Activated CD4-positive, alpha-beta memory T cell treated with anti-CD3 and anti-CD28 coated beads for 36 hours (primary cell): Measurements from ENCODE around the gene LSM12. TPM values are rescaled to one million over a fixed set of nuclear protein-coding genes. Genes with fewer than 3 reads are reported as not detected.
"Not testable (repeated sequence)": the region's sequence is repeated elsewhere in the genome, so short reads cannot be mapped to it uniquely, and the experiment has no call there.

ENCODE experiments used
- CTCF ChIA-PET: fragments of 350-600 bp; sonication (Branson Sonifier 250); formaldehyde crosslinking; loops from one replicate; lab custom pipeline; 2021; ENCODE audit warnings: antibody characterized with exemption, inconsistent platforms; lab: Charles Lee
- POLR2A ChIA-PET: fragments of 350-600 bp; sonication (Branson Sonifier 250); formaldehyde crosslinking; loops from one replicate; lab custom pipeline; 2021; ENCODE audit warnings: antibody characterized with exemption; lab: Charles Lee
- DNase-seq: peaks from one replicate; pipeline ENCODE4 v3.0.0-alpha.2; 2020
- H3K27ac Mint-ChIP-seq: one replicate; pipeline ENCODE4 v1.8.0; 2021; ENCODE audit warnings: mixed read lengths
- H3K27me3 Mint-ChIP-seq: one replicate; pipeline ENCODE4 v1.8.0; 2021; ENCODE audit warnings: mixed read lengths
- H3K36me3 Mint-ChIP-seq: one replicate; pipeline ENCODE4 v1.8.0; 2021; ENCODE audit warnings: mixed read lengths
- H3K4me1 Mint-ChIP-seq: one replicate; pipeline ENCODE4 v1.8.0; 2021; ENCODE audit warnings: low read depth, mixed read lengths
- H3K4me3 Mint-ChIP-seq: one replicate; pipeline ENCODE4 v1.8.0; 2021; ENCODE audit warnings: mild to moderate bottlenecking, mixed read lengths
- H3K9me3 Mint-ChIP-seq: one replicate; pipeline ENCODE4 v1.8.0; 2021; ENCODE audit warnings: mixed read lengths
- intact Hi-C: fragments of 100-400 bp; cut with micrococcal nuclease; formaldehyde crosslinking; loops from one replicate; pipeline ENCODE4 v1.15.1; 2023
- total RNA-seq, 2 experiments: library from RNA; stranded (reverse); gene quantifications; one replicate each; pipeline ENCODE4 v1.2.3, GENCODE V29; 2021

LSM12 gene
- total RNA-seq, 2 experiments from 2014 or later, result 76.8 to 81.8 TPM

GRCh38 chr17:44002141-44002848 lies 64.2 kb downstream of the LSM12 start:
- Mint-ChIP-seq H3K4me3 (no peak overlapping the region), H3K36me3 (no peaks in the 10 kb centered on the region), H3K27ac (no peak overlapping the region), H3K27me3 (peaks cover 6% of the 10 kb centered on the region), H3K4me1 (peaks cover 10% of the 10 kb centered on the region), H3K9me3 (no peaks in the 10 kb centered on the region)
- intact Hi-C loops, result no loop called here
- ChIA-PET POLR2A (interaction anchor here (0.6 to 1.5 kb wide), 2 partner anchors 95 to 290 kb away, joined by 3 read pairs; partner anchors contain the start of gene MPP2), CTCF (interaction anchor here (0.8 to 1.6 kb wide), 3 partner anchors 59 to 123 kb away, joined by 3 to 12 read pairs (median 3); no protein-coding TSS in a partner anchor)
- DNase-seq, result no peak

GRCh38 chr17:44001461-44001920 lies 65.0 kb downstream of the LSM12 start:
- intact Hi-C loops, result no loop called here
- CTCF ChIA-PET, result interaction anchor here (2.6 kb wide), 1 partner anchor 58 kb away, joined by 10 read pairs; no protein-coding TSS in a partner anchor
- no peak overlapping the region for H3K27ac Mint-ChIP-seq

GRCh38 chr17:44000871-44001460 lies 65.5 kb downstream of the LSM12 start:
- POLR2A ChIA-PET, result no interaction called here
- DNase-seq, result no peak
- Mint-ChIP-seq H3K9me3 (no peaks in the 10 kb centered on the region), H3K36me3 (no peaks in the 10 kb centered on the region), H3K4me3 (no peak overlapping the region), H3K27me3 (peaks cover 6% of the 10 kb centered on the region), H3K4me1 (peaks cover 8% of the 10 kb centered on the region), H3K27ac (no peak overlapping the region)
- CTCF ChIA-PET, result interaction anchor here (1.5 to 2.6 kb wide), 2 partner anchors 57 to 168 kb away, joined by 4 to 10 read pairs; no protein-coding TSS in a partner anchor
- intact Hi-C loops, result no loop called here

More at GRCh38 chr17:44001461-44001920, 65.0 kb downstream of the LSM12 start:
- Mint-ChIP-seq H3K27me3 (peaks cover 6% of the 10 kb centered on the region), H3K4me3 (no peak overlapping the region), H3K9me3 (no peaks in the 10 kb centered on the region), H3K36me3 (no peaks in the 10 kb centered on the region), H3K4me1 (peaks cover 10% of the 10 kb centered on the region)
- DNase-seq, result no peak
- POLR2A ChIA-PET, result no interaction called here

DNA sequence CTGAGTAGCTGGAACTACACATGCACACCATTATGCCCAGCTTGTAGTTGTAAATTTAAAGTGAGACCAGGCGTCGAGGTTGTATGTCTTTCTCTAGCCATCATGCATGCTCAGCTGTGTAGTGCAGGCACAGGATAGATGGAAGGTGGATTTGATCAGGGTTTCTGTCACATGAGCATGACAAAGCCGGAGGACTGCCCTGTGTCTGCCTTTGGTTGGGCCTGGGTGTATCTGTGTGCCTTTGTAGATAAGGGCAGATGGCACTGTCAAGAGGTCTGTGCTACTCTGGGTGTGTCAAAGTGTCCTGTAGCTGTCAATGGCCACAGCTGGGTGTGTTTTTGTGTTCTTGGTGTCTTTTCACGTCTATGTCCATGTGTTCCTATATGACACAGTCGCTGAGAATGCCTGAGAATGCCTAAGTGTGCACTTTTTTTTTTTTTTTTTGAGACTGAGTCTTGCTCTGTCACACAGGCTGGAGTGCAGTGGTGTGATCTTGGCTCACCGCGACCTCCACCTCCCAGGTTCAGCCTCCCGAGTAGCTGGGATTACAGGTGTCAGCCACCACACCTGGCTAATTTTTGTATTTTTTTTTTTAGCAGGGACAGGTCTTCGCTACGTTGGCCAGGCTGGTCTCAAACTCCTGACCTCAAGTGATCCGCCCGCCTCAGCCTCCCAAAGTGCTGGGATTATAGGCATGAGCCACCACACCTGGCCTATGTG lies 66.2 kb downstream of the LSM12 start:
- H3K36me3 Mint-ChIP-seq, result no peaks in the 10 kb centered on the region
- intact Hi-C loops, result no loop called here
- H3K27ac Mint-ChIP-seq, result no peak overlapping the region
- no peak overlapping the region for H3K4me3 Mint-ChIP-seq
- peaks cover 7% of the 10 kb centered on the region for H3K27me3 Mint-ChIP-seq
- CTCF ChIA-PET, result interaction anchor here (1.0 to 2.6 kb wide), 4 partner anchors 55 to 168 kb away, joined by 3 to 10 read pairs (median 4); no protein-coding TSS in a partner anchor
- H3K9me3 Mint-ChIP-seq, result no peaks in the 10 kb centered on the region
- POLR2A ChIA-PET, result no interaction called here
- no peak for DNase-seq
- H3K4me1 Mint-ChIP-seq, result peaks cover 7% of the 10 kb centered on the region

DNA sequence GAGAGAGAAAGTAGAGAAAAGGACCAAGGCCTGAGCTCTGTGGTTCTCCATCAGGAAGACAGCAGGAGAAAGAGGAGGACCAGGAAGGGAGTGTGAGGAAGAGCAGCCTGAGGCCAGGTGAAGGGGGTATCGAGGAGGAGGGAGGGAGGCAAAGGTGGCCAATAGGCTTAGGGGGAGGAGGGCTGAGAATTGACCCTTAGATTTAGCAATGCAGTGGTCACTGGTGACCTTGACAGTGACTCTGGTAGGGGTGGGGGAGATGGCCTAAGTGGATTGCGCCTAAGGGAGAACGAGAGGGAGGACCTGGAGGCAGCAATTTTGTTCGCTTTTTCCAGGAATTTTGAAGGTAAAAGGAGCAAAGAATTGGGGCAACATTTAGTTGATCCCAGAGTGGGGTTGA lies 67.4 kb downstream of the LSM12 start:
- Mint-ChIP-seq H3K27me3 (peaks cover 11% of the 10 kb centered on the region), H3K4me1 (peaks cover 4% of the 10 kb centered on the region), H3K9me3 (no peaks in the 10 kb centered on the region), H3K4me3 (no peak overlapping the region), H3K27ac (no peak overlapping the region), H3K36me3 (no peaks in the 10 kb centered on the region)
- CTCF ChIA-PET, result interaction anchor here (1.0 to 8.4 kb wide), 4 partner anchors 9 to 120 kb away, joined by 3 to 47 read pairs (median 6); no protein-coding TSS in a partner anchor
- intact Hi-C loops, result no loop called here
- POLR2A ChIA-PET, result no interaction called here
- DNase-seq, result no peak

- DNase-seq, result no peak
- peaks cover 12% of the 10 kb centered on the region for H3K27me3 Mint-ChIP-seq
- POLR2A ChIA-PET, result no interaction called here
Observed at GRCh38 chr17:43998552-43998951, 67.9 kb downstream of the LSM12 start.

GRCh38 chr17:43997180-43997579 lies 69.3 kb downstream of the LSM12 start:
- DNase-seq, H3K36me3 Mint-ChIP-seq, intact Hi-C loops, H3K27ac Mint-ChIP-seq, POLR2A ChIA-PET, H3K4me3 Mint-ChIP-seq, H3K9me3 Mint-ChIP-seq, H3K4me1 Mint-ChIP-seq: not testable (repeated sequence)
- H3K27me3 Mint-ChIP-seq, result peaks cover 12% of the 10 kb centered on the region
- CTCF ChIA-PET, result interaction anchor here (6.8 to 8.4 kb wide), 2 partner anchors 53 to 118 kb away, joined by 47 to 90 read pairs; partner anchors contain the start of gene PPY

More at GRCh38 chr17:43998552-43998951, 67.9 kb downstream of the LSM12 start:
- H3K36me3 Mint-ChIP-seq, result no peaks in the 10 kb centered on the region
- intact Hi-C loops, result no loop called here
- CTCF ChIA-PET, result interaction anchor here (1.0 to 8.4 kb wide), 5 partner anchors 9 to 120 kb away, joined by 3 to 90 read pairs (median 10); partner anchors contain the start of gene PPY
- H3K4me1 Mint-ChIP-seq, result peaks cover 4% of the 10 kb centered on the region
- no peaks in the 10 kb centered on the region for H3K9me3 Mint-ChIP-seq
- H3K27ac Mint-ChIP-seq, result no peak overlapping the region
- H3K4me3 Mint-ChIP-seq, result no peak overlapping the region

DNA sequence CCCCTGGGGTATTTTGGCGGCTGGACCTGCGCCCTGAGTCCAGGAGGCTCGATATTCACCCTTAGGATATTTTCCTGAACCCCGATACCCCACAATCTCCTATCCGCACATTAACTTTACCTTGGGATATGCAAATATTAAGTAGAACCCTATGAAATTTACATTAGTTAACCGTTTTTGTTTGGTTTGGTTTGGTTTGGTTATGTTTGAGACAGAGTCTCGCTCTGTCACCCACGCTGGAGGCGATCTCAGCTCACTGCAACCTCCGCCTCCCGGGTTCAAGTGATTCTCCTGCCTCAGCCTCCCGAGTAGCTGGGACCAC lies 71.4 kb downstream of the LSM12 start:
- CTCF ChIA-PET, result interaction anchor here (0.6 to 8.4 kb wide), 11 partner anchors 9 to 545 kb away, joined by 3 to 90 read pairs (median 4); partner anchors contain the start of genes HDAC5 and PPY
- Mint-ChIP-seq H3K4me3 (no peak overlapping the region), H3K9me3 (no peaks in the 10 kb centered on the region), H3K27ac (no peak overlapping the region), H3K4me1 (no peaks in the 10 kb centered on the region), H3K27me3 (peaks cover 12% of the 10 kb centered on the region), H3K36me3 (no peaks in the 10 kb centered on the region)
- intact Hi-C loops, result loop anchor here (1.0 to 2.0 kb wide), 3 partner anchors 51 to 117 kb away; no protein-coding TSS in a partner anchor
- DNase-seq, result no peak
- POLR2A ChIA-PET, result no interaction called here

DNA sequence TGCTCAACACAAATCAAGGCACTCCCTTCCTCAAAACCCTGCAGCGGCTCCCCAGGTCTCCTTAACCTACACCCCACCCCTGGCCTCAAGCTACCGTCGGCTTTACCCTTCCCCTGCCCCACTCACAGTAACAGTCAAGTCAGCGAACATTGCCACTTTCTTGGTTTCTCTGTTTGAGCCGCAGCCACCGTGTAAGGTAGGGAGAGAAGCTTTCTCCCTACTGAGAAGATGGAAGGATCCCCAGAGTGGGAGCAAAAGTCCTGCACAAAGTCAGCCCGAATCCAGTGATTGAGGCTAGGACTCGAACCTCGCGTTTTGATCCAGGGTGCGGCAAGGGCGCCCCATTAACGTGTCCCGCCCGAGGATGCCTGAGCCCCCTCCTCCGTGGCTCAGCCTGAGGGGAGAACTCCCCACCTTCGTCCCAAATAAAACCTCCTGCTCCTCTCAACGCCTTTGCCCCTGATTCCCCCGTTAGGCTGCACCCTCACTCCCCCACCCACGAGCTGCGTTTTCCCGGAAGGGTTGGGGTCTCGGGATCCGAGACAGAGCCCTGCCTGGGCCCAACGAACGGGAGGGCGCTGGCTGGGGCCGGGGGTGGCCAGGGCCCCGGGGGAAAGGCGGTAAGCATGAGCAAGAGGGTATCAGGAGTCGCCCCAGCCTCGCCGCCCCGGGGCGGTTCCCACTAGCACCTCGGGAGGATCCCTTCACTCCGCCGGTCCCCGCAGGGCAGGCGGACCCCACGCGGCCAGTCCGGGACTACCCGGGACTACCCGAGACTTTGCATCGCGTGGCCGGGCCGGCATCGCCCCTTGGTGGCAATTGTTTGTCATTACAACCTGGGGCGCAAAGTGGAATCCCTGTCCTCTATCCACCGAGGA lies 72.0 kb downstream of the LSM12 start:
- peak; percentile 79 for DNase-seq
- intact Hi-C loops, result loop anchor here (1.0 to 2.0 kb wide), 3 partner anchors 50 to 116 kb away; no protein-coding TSS in a partner anchor
- Mint-ChIP-seq H3K27me3 (peaks cover 12% of the 10 kb centered on the region), H3K36me3 (no peaks in the 10 kb centered on the region), H3K9me3 (no peaks in the 10 kb centered on the region), H3K27ac (no peak overlapping the region), H3K4me3 (no peak overlapping the region), H3K4me1 (no peaks in the 10 kb centered on the region)
- ChIA-PET CTCF (interaction anchor here (0.6 to 8.4 kb wide), 10 partner anchors 8 to 116 kb away, joined by 3 to 90 read pairs (median 4); partner anchors contain the start of genes NAGS and PPY), POLR2A (no interaction called here)

DNA sequence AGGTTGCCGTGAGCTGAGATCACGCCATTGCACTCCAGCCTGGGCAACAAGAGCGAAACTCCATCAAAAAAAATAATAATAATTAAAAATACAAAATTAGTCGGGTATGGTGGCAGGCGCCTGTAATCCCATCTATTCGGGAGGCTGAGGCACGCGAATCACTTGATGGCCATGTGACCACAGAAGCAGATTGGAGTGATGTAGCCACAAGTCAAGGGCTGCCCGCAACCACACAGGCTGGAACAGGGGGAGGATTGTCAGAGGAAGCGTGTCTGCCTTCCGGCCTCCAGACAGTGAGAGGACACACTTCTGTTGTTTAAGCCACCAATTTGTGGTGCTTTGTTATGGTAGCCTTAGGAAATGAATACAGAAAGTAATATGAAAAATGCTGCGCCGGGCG lies 73.8 kb downstream of the LSM12 start:
- Mint-ChIP-seq H3K27ac (no peak overlapping the region), H3K9me3 (no peaks in the 10 kb centered on the region), H3K4me1 (no peaks in the 10 kb centered on the region), H3K4me3 (no peak overlapping the region), H3K27me3 (peaks cover 14% of the 10 kb centered on the region), H3K36me3 (no peaks in the 10 kb centered on the region)
- POLR2A ChIA-PET, result no interaction called here
- intact Hi-C loops, result no loop called here
- CTCF ChIA-PET, result interaction anchor here (6.8 to 8.4 kb wide), 2 partner anchors 49 to 114 kb away, joined by 47 to 90 read pairs; partner anchors contain the start of gene PPY
- no peak for DNase-seq

DNA sequence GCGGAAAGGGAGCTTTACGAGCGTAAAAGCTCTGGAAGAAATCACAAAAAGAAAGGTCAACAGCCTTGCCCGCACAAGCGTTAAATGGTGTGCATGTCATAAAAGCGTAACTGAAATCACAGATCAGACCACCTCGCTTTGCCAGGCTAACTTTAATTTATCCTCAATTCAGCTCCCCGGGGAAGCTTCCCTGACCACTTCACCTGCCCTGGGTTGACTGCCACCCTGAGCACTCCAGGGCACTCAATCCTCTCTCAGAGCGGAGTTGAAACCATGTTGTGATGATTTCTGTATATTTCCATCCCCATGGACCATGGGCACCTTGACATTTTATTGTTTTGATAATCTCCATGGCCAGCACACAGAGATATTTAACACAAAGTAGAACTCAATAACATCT lies 78.2 kb downstream of the LSM12 start:
- ChIA-PET POLR2A (no interaction called here), CTCF (interaction anchor here (0.6 kb wide), 1 partner anchor 99 kb away, joined by 3 read pairs; no protein-coding TSS in a partner anchor)
- Mint-ChIP-seq H3K27ac (no peak overlapping the region), H3K4me1 (no peaks in the 10 kb centered on the region), H3K36me3 (no peaks in the 10 kb centered on the region), H3K9me3 (no peaks in the 10 kb centered on the region), H3K4me3 (no peak overlapping the region), H3K27me3 (peaks cover 11% of the 10 kb centered on the region)
- intact Hi-C loops, result no loop called here
- no peak for DNase-seq
